OCI-LY7 (cell line): ENCODE data around the gene ALS2CL. TPM values are rescaled to one million over a fixed set of nuclear protein-coding genes. Genes with fewer than 3 reads are reported as not detected.
"Not testable (repeated sequence)": the region's sequence is repeated elsewhere in the genome, so short reads cannot be mapped to it uniquely, and the experiment has no call there.

Experiments
- BruUV-seq: library from RNA; stranded (reverse); fragments of 400-500 nt; replicated peaks from 2 replicates; lab custom pipeline; 2021; lab: Mats Ljungman, UMichigan
- CTCF ChIA-PET: fragments of 300-600 bp; sonication (Branson Sonifier 250); formaldehyde crosslinking; loops from one replicate; lab custom pipeline; 2022; ENCODE audit warnings: antibody characterized with exemption; ENCODE audit not compliant: unreplicated experiment; lab: Charles Lee
- POLR2A ChIA-PET: fragments of 300-600 bp; sonication (Branson Sonifier 250); formaldehyde crosslinking; loops from one replicate; lab custom pipeline; 2022; ENCODE audit warnings: antibody characterized with exemption; lab: Charles Lee
- DNase-seq: peaks from one replicate; pipeline ENCODE4 v3.0.0-alpha.2; 2015; ENCODE audit warnings: low spot score
- H2AFZ ChIP-seq: fragments of 200-600 bp; sonication (generic), shearing (Covaris generic); 2 replicates; pipeline ENCODE4 v1.6.1; 2014; ENCODE audit warnings: mild to moderate bottlenecking, antibody characterized with exemption, low read length, moderate library complexity
- H3K27ac ChIP-seq: fragments of 200-600 bp; sonication (generic); 2 replicates; pipeline ENCODE4 v1.5.1; 2014; ENCODE audit warnings: mixed run types, low read depth, mild to moderate bottlenecking, moderate library complexity, low read length, inconsistent platforms; ENCODE audit not compliant: poor library complexity, severe bottlenecking
- H3K36me3 ChIP-seq: fragments of 200-600 bp; sonication (generic); 2 replicates; pipeline ENCODE4 v1.6.1; 2014; ENCODE audit warnings: mild to moderate bottlenecking, antibody characterized with exemption, low read length, moderate library complexity, mixed read lengths; ENCODE audit not compliant: insufficient read depth
- H3K4me1 ChIP-seq: fragments of 200-600 bp; sonication (generic); 2 replicates; pipeline ENCODE4 v1.5.1; 2014; ENCODE audit warnings: mild to moderate bottlenecking, low read length; ENCODE audit not compliant: insufficient read depth, poor library complexity, severe bottlenecking
- H3K4me2 ChIP-seq: fragments of 200-600 bp; sonication (generic); 2 replicates; pipeline ENCODE4 v1.6.1; 2014; ENCODE audit warnings: mild to moderate bottlenecking, low read length
- H3K4me3 ChIP-seq: fragments of 200-600 bp; sonication (generic); 2 replicates; pipeline ENCODE4 v1.5.1; 2014; ENCODE audit warnings: mild to moderate bottlenecking, low read depth, low read length; ENCODE audit not compliant: poor library complexity, severe bottlenecking
- H3K79me2 ChIP-seq: fragments of 200-600 bp; sonication (generic); 2 replicates; pipeline ENCODE4 v1.6.1; 2016; ENCODE audit warnings: low read depth, mild to moderate bottlenecking, low read length, moderate library complexity, mixed read lengths; ENCODE audit not compliant: insufficient read depth
- H3K9me2 ChIP-seq: fragments of 200-600 bp; sonication (generic); 2 replicates; pipeline ENCODE4 v1.6.1; 2016; ENCODE audit warnings: mild to moderate bottlenecking, low read length, mixed read lengths; ENCODE audit not compliant: insufficient read depth
- H3K9me3 ChIP-seq: fragments of 200-600 bp; sonication (generic); 2 replicates; pipeline ENCODE4 v1.6.1; 2014; ENCODE audit warnings: mild to moderate bottlenecking, mixed run types, low read length, mixed read lengths
- H4K20me1 ChIP-seq: fragments of 200-600 bp; sonication (generic); 2 replicates; pipeline ENCODE4 v1.6.1; 2014; ENCODE audit warnings: mild to moderate bottlenecking, antibody characterized with exemption, low read length, moderate library complexity, mixed read lengths; ENCODE audit not compliant: insufficient read depth
- EZH2phosphoT487 ChIP-seq: fragments of 200-600 bp; sonication (generic); IDR thresholded peaks from 2 replicates; pipeline ENCODE4 v1.6.1; 2018; ENCODE audit warnings: low read depth, borderline replicate concordance, mild to moderate bottlenecking, mixed run types, antibody characterized with exemption, low read length, moderate library complexity, mixed read lengths
- intact Hi-C: fragments of 100-400 bp; cut with micrococcal nuclease; formaldehyde crosslinking; loops from one replicate; pipeline ENCODE4 v1.10.0; 2022; ENCODE audit not compliant: unreplicated experiment
- total RNA-seq, 2 experiments: library from RNA; depleted of rRNA in 1 of 2; stranded (reverse); fragments of >200 nt in 1 of 2; shearing (Covaris generic) in 1 of 2; gene quantifications; 2 replicates each; pipeline ENCODE4 v1.2.3, GENCODE V29; 2014 to 2022
- TF ChIP-seq, protein P1 (sequence below): fragments of 200-600 bp; sonication (generic); conservative IDR thresholded peaks from 2 replicates; pipeline ENCODE4 v1.5.1; 2014; ENCODE audit warnings: mild to moderate bottlenecking, antibody characterized with exemption, low read length, moderate library complexity, mixed read lengths

Gene ALS2CL
- total RNA-seq, 2 experiments from 2014 or later = 0.28 TPM; not detected in 1

DNA sequence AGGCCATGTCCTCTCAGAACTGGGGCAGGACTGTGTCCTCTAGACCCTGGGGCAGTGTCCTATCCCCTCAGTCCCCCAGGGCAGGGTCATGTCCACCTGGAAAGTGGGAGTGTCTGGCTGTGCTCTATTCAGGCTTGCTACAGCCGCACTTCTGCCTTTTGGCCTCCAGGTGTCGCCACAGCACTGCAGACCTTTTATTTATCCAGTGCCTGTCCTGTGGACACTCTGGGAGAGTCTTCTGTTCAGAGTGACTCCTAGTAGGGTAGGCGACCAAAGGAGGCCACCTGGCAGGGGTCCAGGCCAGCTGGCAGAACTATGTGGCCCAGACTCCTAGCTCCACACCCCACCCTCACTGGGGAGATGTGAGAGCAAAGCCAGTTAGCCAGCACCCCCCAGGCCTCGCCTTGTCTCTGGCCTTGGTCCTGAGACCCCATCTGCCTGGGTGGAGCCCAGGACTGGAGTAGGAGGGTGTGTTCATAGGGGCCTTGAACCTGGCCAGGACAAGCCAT is 11.6 kb upstream of the ALS2CL start:
- H3K79me2 ChIP-seq = no peaks in the 10 kb centered on the region
- POLR2A ChIA-PET = no interaction called here

GRCh38 chr3:46704346-46704745 is 10.9 kb upstream of the ALS2CL start:
- POLR2A ChIA-PET, H3K79me2 ChIP-seq, H3K9me3 ChIP-seq, CTCF ChIA-PET, BruUV-seq, H3K27ac ChIP-seq, H2AFZ ChIP-seq, H3K4me2 ChIP-seq, H3K36me3 ChIP-seq, H3K4me1 ChIP-seq, H3K4me3 ChIP-seq, H4K20me1 ChIP-seq, DNase-seq, H3K9me2 ChIP-seq: not testable (repeated sequence)
- intact Hi-C loops = loop anchor here (10.0 kb wide), 2 partner anchors 310 to 670 kb away; no protein-coding TSS in a partner anchor

More for the DNA sequence above, 11.6 kb upstream of the ALS2CL start:
- H3K4me3 ChIP-seq = no peak overlapping the region
- no peaks in the 10 kb centered on the region for H3K9me2 ChIP-seq
- intact Hi-C loops = loop anchor here (1.0 to 10.0 kb wide), 3 partner anchors 190 to 670 kb away; no protein-coding TSS in a partner anchor
- H2AFZ ChIP-seq = no peak overlapping the region
- no peaks in the 10 kb centered on the region for H4K20me1 ChIP-seq
- H3K9me3 ChIP-seq = no peaks in the 10 kb centered on the region
- H3K36me3 ChIP-seq = no peaks in the 10 kb centered on the region
- H3K27ac ChIP-seq = no peak overlapping the region
- no TSS peak for BruUV-seq
- CTCF ChIA-PET = no interaction called here
- H3K4me1 ChIP-seq = no peaks in the 10 kb centered on the region
- DNase-seq = peak; percentile 65
- no peak overlapping the region for H3K4me2 ChIP-seq
- TF ChIP-seq EZH2phosphoT487 = no peak
- TF ChIP-seq, protein P1, sequence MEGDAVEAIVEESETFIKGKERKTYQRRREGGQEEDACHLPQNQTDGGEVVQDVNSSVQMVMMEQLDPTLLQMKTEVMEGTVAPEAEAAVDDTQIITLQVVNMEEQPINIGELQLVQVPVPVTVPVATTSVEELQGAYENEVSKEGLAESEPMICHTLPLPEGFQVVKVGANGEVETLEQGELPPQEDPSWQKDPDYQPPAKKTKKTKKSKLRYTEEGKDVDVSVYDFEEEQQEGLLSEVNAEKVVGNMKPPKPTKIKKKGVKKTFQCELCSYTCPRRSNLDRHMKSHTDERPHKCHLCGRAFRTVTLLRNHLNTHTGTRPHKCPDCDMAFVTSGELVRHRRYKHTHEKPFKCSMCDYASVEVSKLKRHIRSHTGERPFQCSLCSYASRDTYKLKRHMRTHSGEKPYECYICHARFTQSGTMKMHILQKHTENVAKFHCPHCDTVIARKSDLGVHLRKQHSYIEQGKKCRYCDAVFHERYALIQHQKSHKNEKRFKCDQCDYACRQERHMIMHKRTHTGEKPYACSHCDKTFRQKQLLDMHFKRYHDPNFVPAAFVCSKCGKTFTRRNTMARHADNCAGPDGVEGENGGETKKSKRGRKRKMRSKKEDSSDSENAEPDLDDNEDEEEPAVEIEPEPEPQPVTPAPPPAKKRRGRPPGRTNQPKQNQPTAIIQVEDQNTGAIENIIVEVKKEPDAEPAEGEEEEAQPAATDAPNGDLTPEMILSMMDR = peak; percentile 92

DNA sequence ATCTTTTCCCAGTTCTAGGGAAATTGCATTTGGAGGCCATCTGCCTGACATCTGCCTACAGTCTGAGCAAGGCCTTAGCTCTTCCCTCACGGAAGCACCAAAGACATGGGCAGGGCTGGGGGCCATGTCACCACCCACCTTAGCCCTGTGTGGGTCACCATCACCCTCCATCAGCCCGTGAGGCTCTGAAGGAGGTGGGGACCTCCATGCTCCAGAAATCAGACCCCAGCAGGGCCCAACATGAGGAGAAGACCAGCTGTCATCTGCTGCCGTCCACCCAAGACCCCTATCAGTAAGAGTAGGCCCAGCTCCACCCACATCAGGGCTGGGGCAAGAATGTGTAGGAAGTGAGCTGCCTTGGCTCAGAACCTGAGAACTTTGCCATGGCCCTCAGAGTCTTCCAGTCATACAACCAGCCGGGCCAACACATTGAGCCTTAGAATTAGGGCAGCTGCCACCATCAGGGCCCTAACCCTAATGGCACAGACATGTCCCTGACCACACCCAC is 9.6 kb upstream of the ALS2CL start:
- BruUV-seq = no TSS peak
- no peak for TF ChIP-seq EZH2phosphoT487
- TF ChIP-seq, protein P1 = no peak
- Histone ChIP-seq H2AFZ (no peak overlapping the region), H3K9me3 (no peaks in the 10 kb centered on the region), H3K36me3 (no peaks in the 10 kb centered on the region), H3K4me1 (no peaks in the 10 kb centered on the region), H3K79me2 (no peaks in the 10 kb centered on the region), H3K4me3 (no peak overlapping the region), H3K9me2 (no peaks in the 10 kb centered on the region), H4K20me1 (no peaks in the 10 kb centered on the region), H3K27ac (no peak overlapping the region), H3K4me2 (no peak overlapping the region)
- no peak for DNase-seq
- POLR2A ChIA-PET = no interaction called here
- CTCF ChIA-PET = no interaction called here
- intact Hi-C loops = loop anchor here (10.0 kb wide), 2 partner anchors 312 to 672 kb away; no protein-coding TSS in a partner anchor
